Measurements from ENCODE around the gene RGS7BP. TPM values are rescaled to one million over a fixed set of nuclear protein-coding genes. Genes with fewer than 3 reads are reported as not detected.

RGS7BP gene
- 2.4 TPM for total RNA-seq
- long read RNA-seq, full-length matches to known transcripts = 1 of 2 reads
- long read RNA-seq, partial matches to known transcripts = 0 of 2 reads
- long read RNA-seq, other reads (novel, unspliced or antisense) = 1 of 2 reads

DNA sequence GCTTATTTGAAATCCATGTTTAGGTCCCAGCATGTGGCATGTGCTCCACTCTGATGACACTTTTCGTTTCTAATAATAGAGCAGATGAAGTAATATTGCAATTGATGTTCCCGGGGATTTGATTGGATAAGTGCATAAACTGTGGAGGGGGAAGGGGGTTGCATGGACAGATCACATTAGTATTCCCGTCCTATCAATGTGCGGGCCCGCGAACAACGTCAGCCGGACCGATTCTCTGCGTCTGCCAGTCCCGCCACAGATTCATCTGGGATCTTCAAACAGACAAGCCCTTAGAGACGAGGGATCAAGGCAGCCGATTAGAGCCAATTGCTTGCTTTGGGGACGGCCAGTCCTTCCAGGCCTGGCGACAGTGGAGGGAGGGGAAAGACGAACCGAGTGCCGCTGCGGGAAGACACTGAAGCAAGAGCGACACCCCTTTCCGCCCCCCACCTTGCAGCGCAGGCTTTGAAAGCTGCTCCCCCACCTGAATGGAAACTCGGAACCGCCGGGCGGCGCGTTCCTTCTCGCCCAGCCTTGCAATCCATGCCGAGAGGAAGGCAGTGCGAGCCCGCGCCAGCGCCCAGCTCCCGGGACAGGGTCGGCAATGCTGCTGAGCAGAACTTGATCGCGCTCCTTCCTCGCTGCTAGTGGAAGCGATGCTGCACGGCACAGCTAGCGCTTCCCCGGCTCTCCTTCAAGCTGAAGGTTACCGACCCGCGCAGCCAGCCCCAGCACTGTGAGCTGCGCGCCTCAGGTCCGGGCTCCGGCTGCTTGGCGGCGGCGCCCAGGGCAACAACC lies at the start of gene RGS7BP:
RGS7BP (plus strand) TSS at position 247 of the 798 bp plus-strand sequence. CDS start 610 bp downstream, outside the sequence.
- TF ChIP-seq, protein P1, sequence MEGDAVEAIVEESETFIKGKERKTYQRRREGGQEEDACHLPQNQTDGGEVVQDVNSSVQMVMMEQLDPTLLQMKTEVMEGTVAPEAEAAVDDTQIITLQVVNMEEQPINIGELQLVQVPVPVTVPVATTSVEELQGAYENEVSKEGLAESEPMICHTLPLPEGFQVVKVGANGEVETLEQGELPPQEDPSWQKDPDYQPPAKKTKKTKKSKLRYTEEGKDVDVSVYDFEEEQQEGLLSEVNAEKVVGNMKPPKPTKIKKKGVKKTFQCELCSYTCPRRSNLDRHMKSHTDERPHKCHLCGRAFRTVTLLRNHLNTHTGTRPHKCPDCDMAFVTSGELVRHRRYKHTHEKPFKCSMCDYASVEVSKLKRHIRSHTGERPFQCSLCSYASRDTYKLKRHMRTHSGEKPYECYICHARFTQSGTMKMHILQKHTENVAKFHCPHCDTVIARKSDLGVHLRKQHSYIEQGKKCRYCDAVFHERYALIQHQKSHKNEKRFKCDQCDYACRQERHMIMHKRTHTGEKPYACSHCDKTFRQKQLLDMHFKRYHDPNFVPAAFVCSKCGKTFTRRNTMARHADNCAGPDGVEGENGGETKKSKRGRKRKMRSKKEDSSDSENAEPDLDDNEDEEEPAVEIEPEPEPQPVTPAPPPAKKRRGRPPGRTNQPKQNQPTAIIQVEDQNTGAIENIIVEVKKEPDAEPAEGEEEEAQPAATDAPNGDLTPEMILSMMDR (IDR thresholded peaks at IDR 0.05) = peak; percentile 30
- peak within 1 kb of the TSS; percentile 51 for H3K4me3 ChIP-seq
- H3K27me3 ChIP-seq = peaks cover 25% of the 10 kb centered on the region
- H3K4me1 ChIP-seq = peaks cover 8% of the 10 kb centered on the region
- H3K9me3 ChIP-seq = no peaks in the 10 kb centered on the region
- peak; percentile 79 for ATAC-seq
- no peaks in the 10 kb centered on the region for H3K36me3 ChIP-seq
- peak within 1 kb of the TSS; percentile 6 for H3K27ac ChIP-seq
- intact Hi-C loops (cut with DNase I) = no loop called here
- peak; percentile 73 for DNase-seq

DNA sequence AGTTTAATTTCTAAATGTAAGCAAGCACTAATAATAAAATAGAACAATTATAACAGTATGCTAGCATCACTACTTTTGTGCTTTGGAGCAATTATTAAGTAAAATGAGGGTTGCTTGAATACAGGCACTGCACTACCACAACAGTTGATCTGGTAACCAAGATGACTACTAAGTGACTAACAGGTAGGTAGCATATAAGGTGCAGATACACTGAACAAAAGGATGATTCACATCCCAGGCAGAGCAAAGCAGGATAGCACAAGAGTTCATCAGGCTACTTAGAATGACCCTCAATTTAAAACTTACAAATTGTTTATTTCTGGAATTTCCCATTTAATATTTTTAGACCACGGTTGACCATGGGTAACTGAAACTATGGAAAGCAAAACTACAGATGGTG lies 48.0 kb upstream of the RGS7BP start:
- DNase-seq = no peak
- no peaks in the 10 kb centered on the region for H3K4me1 ChIP-seq
- H3K27me3 ChIP-seq = no peaks in the 10 kb centered on the region
- H3K36me3 ChIP-seq = no peaks in the 10 kb centered on the region
- no peak for ATAC-seq
- H3K9me3 ChIP-seq = no peaks in the 10 kb centered on the region
- H3K4me3 ChIP-seq = no peak overlapping the region
- intact Hi-C loops (cut with DNase I) = no loop called here
- TF ChIP-seq, protein P1 (IDR thresholded peaks at IDR 0.05) = no peak
- H3K27ac ChIP-seq = no peak overlapping the region

DNA sequence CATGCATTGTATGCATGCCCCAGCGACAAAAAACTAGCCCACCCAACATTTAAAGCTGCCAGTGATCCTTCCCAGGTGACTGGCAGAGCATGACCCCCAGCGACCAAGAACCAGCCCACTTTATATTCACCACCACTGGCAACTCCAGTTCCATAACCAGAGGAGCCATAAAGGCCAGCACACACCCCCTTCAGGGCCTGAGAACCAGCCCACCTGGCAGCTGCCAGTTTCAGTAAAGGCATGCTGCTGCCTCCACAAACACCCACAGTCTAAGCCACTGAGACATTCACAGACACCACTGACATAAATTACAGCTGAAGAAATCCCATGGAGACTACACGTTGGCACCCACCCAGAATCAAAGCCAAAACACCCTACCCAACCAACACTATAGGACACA lies 46.9 kb upstream of the RGS7BP start:
- Histone ChIP-seq H3K4me1 (no peaks in the 10 kb centered on the region), H3K27me3 (no peaks in the 10 kb centered on the region), H3K27ac (no peak overlapping the region), H3K4me3 (no peak overlapping the region), H3K36me3 (no peaks in the 10 kb centered on the region), H3K9me3 (peaks cover 2% of the 10 kb centered on the region)
- no peak for DNase-seq
- TF ChIP-seq, protein P1 (IDR thresholded peaks at IDR 0.05) = no peak
- ATAC-seq = no peak
- intact Hi-C loops (cut with DNase I) = no loop called here

GRCh38 chr5:64462391-64462790 lies 43.4 kb upstream of the RGS7BP start:
- Histone ChIP-seq H3K4me3 (no peak overlapping the region), H3K27me3 (no peaks in the 10 kb centered on the region), H3K27ac (no peak overlapping the region), H3K36me3 (no peaks in the 10 kb centered on the region), H3K9me3 (peaks cover 8% of the 10 kb centered on the region), H3K4me1 (no peaks in the 10 kb centered on the region)
- DNase-seq (no peak), ATAC-seq (no peak)
- TF ChIP-seq, protein P1 (IDR thresholded peaks at IDR 0.05) = no peak
- intact Hi-C loops (cut with DNase I) = no loop called here

GRCh38 chr5:64486163-64486562 lies 19.7 kb upstream of the RGS7BP start:
- ATAC-seq (no peak), DNase-seq (no peak)
- Histone ChIP-seq H3K9me3 (no peaks in the 10 kb centered on the region), H3K27ac (no peak overlapping the region), H3K4me1 (no peaks in the 10 kb centered on the region), H3K36me3 (no peaks in the 10 kb centered on the region), H3K4me3 (no peak overlapping the region), H3K27me3 (no peaks in the 10 kb centered on the region)
- intact Hi-C loops (cut with DNase I) = no loop called here
- TF ChIP-seq, protein P1 (IDR thresholded peaks at IDR 0.05) = no peak

Measured in upper lobe of right lung (tissue), 1 donor.